Keratinocyte (primary cell): ENCODE measurements around the gene CDC25A. TPM values are rescaled to one million over a fixed set of nuclear protein-coding genes. Genes with fewer than 3 reads are reported as not detected.

Experiments used
- DNase-seq: peaks from one replicate; pipeline ENCODE4 v3.0.0-alpha.2; 2011; ENCODE audit warnings: low read depth, missing footprints, low spot score
- FAIRE-seq: peaks from 2 replicates; lab custom pipeline; 2011; peaks lifted over from hg19 to GRCh38; lab: Jason Lieb, UNC
- H2AFZ ChIP-seq: 2 replicates; pipeline ENCODE4 v1.6.0; 2012; ENCODE audit warnings: low read length, control low read depth, inconsistent platforms; ENCODE audit not compliant: control insufficient read depth
- H3K27ac ChIP-seq: 2 replicates; pipeline ENCODE4 v1.5.1; 2011; ENCODE audit warnings: low read length; ENCODE audit not compliant: control insufficient read depth, insufficient read depth
- H3K27me3 ChIP-seq: 3 replicates; pipeline ENCODE4 v1.6.0; 2011; ENCODE audit warnings: low read length; ENCODE audit not compliant: control insufficient read depth, insufficient read depth; ENCODE audit errors: extremely low read depth
- H3K36me3 ChIP-seq, 2 experiments: 2 replicates in 1 of 2; 3 replicates in 1 of 2; pipeline ENCODE4 v1.5.1; 2011; ENCODE audit warnings: low read length in 2 of 2, mild to moderate bottlenecking in 1 of 2; ENCODE audit not compliant: control insufficient read depth in 2 of 2, insufficient read depth in 2 of 2; ENCODE audit errors: extremely low read depth in 1 of 2
- H3K4me1 ChIP-seq: 3 replicates; pipeline ENCODE4 v1.5.1; 2011; ENCODE audit warnings: low read length; ENCODE audit not compliant: control insufficient read depth, insufficient read depth; ENCODE audit errors: extremely low read depth
- H3K4me2 ChIP-seq: 3 replicates; pipeline ENCODE4 v1.6.0; 2011; ENCODE audit warnings: low read depth, low read length; ENCODE audit not compliant: control insufficient read depth, insufficient read depth; ENCODE audit errors: extremely low read depth
- H3K4me3 ChIP-seq, 3 experiments: fragments of 200-600 bp in 1 of 3; sonication (generic) in 1 of 3; 2 replicates in 2 of 3; 3 replicates in 1 of 3; pipeline ENCODE4 v1.5.1; 2011 to 2016; ENCODE audit warnings: low read length in 3 of 3, mild to moderate bottlenecking in 3 of 3, control low read depth in 2 of 3, inconsistent platforms in 1 of 3, low read depth in 1 of 3, mixed read lengths in 1 of 3, mixed run types in 1 of 3, moderate library complexity in 1 of 3; ENCODE audit not compliant: control insufficient read depth in 2 of 3, insufficient read depth in 2 of 3; ENCODE audit errors: extremely low read depth in 1 of 3
- H3K79me2 ChIP-seq: 2 replicates; pipeline ENCODE4 v1.6.0; 2012; ENCODE audit warnings: low read length; ENCODE audit not compliant: control insufficient read depth, insufficient read depth
- H3K9ac ChIP-seq: 3 replicates; pipeline ENCODE4 v1.6.0; 2011; ENCODE audit warnings: low read length; ENCODE audit not compliant: control insufficient read depth, insufficient read depth; ENCODE audit errors: extremely low read depth
- H3K9me1 ChIP-seq: 3 replicates; pipeline ENCODE4 v1.6.0; 2011; ENCODE audit warnings: low read length; ENCODE audit not compliant: control insufficient read depth, insufficient read depth; ENCODE audit errors: extremely low read depth
- H3K9me3 ChIP-seq: 2 replicates; pipeline ENCODE4 v1.5.1; 2012; ENCODE audit warnings: low read depth, low read length; ENCODE audit not compliant: control insufficient read depth
- H4K20me1 ChIP-seq: 3 replicates; pipeline ENCODE4 v1.6.0; 2011; ENCODE audit warnings: low read length; ENCODE audit not compliant: control insufficient read depth, insufficient read depth; ENCODE audit errors: extremely low read depth
- CTCF ChIP-seq, 3 experiments: IDR thresholded peaks in 1 of 3; conservative IDR thresholded peaks in 1 of 3; optimal IDR thresholded peaks in 1 of 3; 2 replicates in 2 of 3; 3 replicates in 1 of 3; pipeline versions ENCODE3 to v1.5.1; 2011; ENCODE audit warnings: low read length in 3 of 3, mild to moderate bottlenecking in 3 of 3, moderate library complexity in 2 of 3, control low read depth in 1 of 3, inconsistent platforms in 1 of 3; ENCODE audit not compliant: insufficient read depth in 2 of 3; ENCODE audit errors: extremely low read depth in 1 of 3
- EZH2 ChIP-seq: IDR thresholded peaks from one replicate; pipeline ENCODE4 v1.6.1; 2012; ENCODE audit warnings: inconsistent platforms, mild to moderate bottlenecking, low read length, moderate library complexity
- dilution Hi-C: fragments of 300-500 bp; cut with MboI; formaldehyde crosslinking; loops from one replicate; pipeline ENCODE4 v1.7.0; 2020; ENCODE audit warnings: low sequenced_read_pairs; ENCODE audit not compliant: extremely low pct_ligation_motif_present
- polyA plus RNA-seq, 5 experiments: library from polyadenylated mRNA; depleted of rRNA in 3 of 5; stranded (reverse) in 3 of 5; stranded (forward) in 1 of 5; unstranded in 1 of 5; fragments of >200 nt; gene quantifications; 1 replicate in 1 of 5; 2 replicates in 3 of 5; 3 replicates in 1 of 5; pipeline versions ENCODE4 v1.2.1 to v1.2.3, GENCODE V29; 2011 to 2012; ENCODE audit warnings: missing spikeins in 2 of 5, low read depth in 1 of 5, low replicate concordance in 1 of 5

Gene CDC25A
- polyA plus RNA-seq, 1 donor (not counting 4 experiments of a cell fraction or from before 2014, with no cell fraction given) = 5.5 TPM

DNA sequence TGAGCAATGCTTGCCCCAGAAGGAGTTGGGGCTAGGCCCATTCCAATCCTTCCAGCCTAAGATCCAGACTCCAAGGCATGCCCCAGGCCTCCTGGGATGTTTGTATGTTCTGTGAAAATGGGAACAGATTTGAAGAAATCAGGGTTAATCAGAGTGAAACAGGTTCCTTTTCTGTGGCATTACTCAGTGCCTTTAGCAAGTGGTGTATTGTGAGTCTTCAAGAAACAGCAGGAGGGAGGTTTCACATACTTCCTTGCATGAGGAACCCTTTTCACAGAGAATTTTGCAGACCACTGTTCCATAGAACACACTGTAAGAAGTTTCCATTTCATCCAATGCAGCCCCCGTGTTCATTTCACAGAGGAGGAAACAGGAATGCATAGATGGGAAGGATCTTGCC is 8.4 kb upstream of the CDC25A start:
- no peak for FAIRE-seq
- no peak overlapping the region for H3K4me2 ChIP-seq
- no peak overlapping the region for H3K4me3 ChIP-seq
- dilution Hi-C loops = no loop called here
- H3K27me3 ChIP-seq = no peaks in the 10 kb centered on the region
- no peak overlapping the region for H2AFZ ChIP-seq
- TF ChIP-seq EZH2 = no peak
- H4K20me1 ChIP-seq = no peaks in the 10 kb centered on the region
- no peaks in the 10 kb centered on the region for H3K9me1 ChIP-seq
- no peaks in the 10 kb centered on the region for H3K36me3 ChIP-seq
- no peak overlapping the region for H3K27ac ChIP-seq
- DNase-seq = no peak
- H3K79me2 ChIP-seq = no peaks in the 10 kb centered on the region
- peaks cover 4% of the 10 kb centered on the region for H3K4me1 ChIP-seq
- H3K9ac ChIP-seq = no peak overlapping the region
- no peaks in the 10 kb centered on the region for H3K9me3 ChIP-seq

- H3K9ac ChIP-seq = no peak overlapping the region
Measured at GRCh38 chr3:48194446-48195071, 6.3 kb upstream of the CDC25A start.

More at GRCh38 chr3:48194446-48195071, 6.3 kb upstream of the CDC25A start:
- Histone ChIP-seq H3K4me1 (peaks cover 4% of the 10 kb centered on the region), H3K4me2 (no peak overlapping the region), H3K9me1 (no peaks in the 10 kb centered on the region), H3K36me3 (no peaks in the 10 kb centered on the region), H3K27me3 (no peaks in the 10 kb centered on the region), H3K4me3 (no peak overlapping the region), H4K20me1 (no peaks in the 10 kb centered on the region), H3K27ac (no peak overlapping the region), H3K79me2 (no peaks in the 10 kb centered on the region), H2AFZ (no peak overlapping the region), H3K9me3 (no peaks in the 10 kb centered on the region)
- TF ChIP-seq CTCF (optimal IDR thresholded peaks at IDR 0.05 in 1 of 3, IDR thresholded peaks at IDR 0.05 in 1 of 3, conservative IDR thresholded peaks at IDR 0.05 in 1 of 3; ENCODE audit: extremely low read depth in 1 of 3, insufficient read depth in 2 of 3, low read length in 3 of 3) (peak; percentile 78 to 91 (median 82)), EZH2 (no peak)
- DNase-seq (no peak), FAIRE-seq (peak; percentile 63)
- dilution Hi-C loops = no loop called here
